Panc1 (cell line): ENCODE data around the gene KRTDAP. TPM values are rescaled to one million over a fixed set of nuclear protein-coding genes. Genes with fewer than 3 reads are reported as not detected.

Experiments used
- ATAC-seq: fragments of 200-7000 bp; cut with Tn5 transposase; 2 replicates; pipeline ENCODE4 v1.9.1; 2020; ENCODE audit warnings: mild to moderate bottlenecking, moderate library complexity
- BruUV-seq: library from RNA; stranded (reverse); fragments of 400-500 nt; replicated peaks from 2 replicates; lab custom pipeline; 2021; lab: Mats Ljungman, UMichigan
- CTCF ChIA-PET: fragments of 300-600 bp; sonication (Branson Sonifier 250); formaldehyde crosslinking; loops from one replicate; lab custom pipeline; 2022; ENCODE audit warnings: antibody characterized with exemption; lab: Charles Lee
- POLR2A ChIA-PET: fragments of 300-600 bp; sonication (Branson Sonifier 250); formaldehyde crosslinking; loops from one replicate; lab custom pipeline; 2022; ENCODE audit warnings: antibody characterized with exemption; lab: Charles Lee
- DNase-seq: peaks from one replicate; pipeline ENCODE4 v3.0.0-alpha.2; 2010; ENCODE audit warnings: low read depth, low spot score
- H3K27ac ChIP-seq: 2 replicates; pipeline ENCODE4 v1.5.1; 2011; ENCODE audit warnings: mild to moderate bottlenecking, low read length, inconsistent platforms
- H3K27me3 ChIP-seq: fragments of 200-500 bp; sonication (Bioruptor generic); 2 replicates; pipeline ENCODE4 v1.6.0; 2014; ENCODE audit warnings: low read length, inconsistent platforms; ENCODE audit not compliant: control insufficient read depth, insufficient read depth
- H3K36me3 ChIP-seq: fragments of 200-500 bp; sonication (Bioruptor generic); 2 replicates; pipeline ENCODE4 v1.5.1; 2014; ENCODE audit warnings: inconsistent platforms, mild to moderate bottlenecking, low read length, moderate library complexity; ENCODE audit not compliant: control insufficient read depth, insufficient read depth
- H3K4me1 ChIP-seq: 2 replicates; pipeline ENCODE4 v1.5.1; 2011; ENCODE audit warnings: inconsistent platforms, mild to moderate bottlenecking, low read length, moderate library complexity; ENCODE audit not compliant: control insufficient read depth, insufficient read depth
- H3K4me3 ChIP-seq, 2 experiments: 2 replicates each; pipeline ENCODE4 v1.5.1; 2011 to 2012; ENCODE audit warnings: low read depth in 2 of 2, low read length in 2 of 2, mild to moderate bottlenecking in 2 of 2, inconsistent platforms in 1 of 2, moderate library complexity in 1 of 2
- H3K9me3 ChIP-seq: fragments of 200-500 bp; sonication (Bioruptor generic); 2 replicates; pipeline ENCODE4 v1.5.1; 2014; ENCODE audit warnings: low read depth, mild to moderate bottlenecking, inconsistent platforms, low read length, moderate library complexity; ENCODE audit not compliant: control insufficient read depth, insufficient read depth
- POLR2AphosphoS5 ChIP-seq: IDR thresholded peaks from 2 replicates; pipeline ENCODE4 v1.6.1; 2012; ENCODE audit warnings: mild to moderate bottlenecking, low read depth, low read length, moderate library complexity
- SIN3A ChIP-seq: IDR thresholded peaks from 2 replicates; pipeline ENCODE4 v1.6.1; 2012; ENCODE audit warnings: low read depth, mild to moderate bottlenecking, low read length, moderate library complexity, borderline replicate concordance; ENCODE audit not compliant: insufficient read depth
- TCF7L2 ChIP-seq: IDR thresholded peaks from 2 replicates; pipeline ENCODE4 v1.6.1; 2011; ENCODE audit warnings: mild to moderate bottlenecking, low read depth, low read length, inconsistent platforms
- in situ Hi-C: cut with HindIII; loops from 2 replicates; pipeline ENCODE4 v1.10.0; 2016; ENCODE audit warnings: low sequenced_read_pairs, low pct_unique_long_range_greater_than_20kb
- intact Hi-C: fragments of 100-400 bp; cut with micrococcal nuclease; formaldehyde crosslinking; loops from one replicate; pipeline ENCODE4 v1.10.0; 2022; ENCODE audit not compliant: unreplicated experiment
- total RNA-seq: library from RNA; stranded (reverse); gene quantifications from one replicate; pipeline ENCODE4 v1.2.1, GENCODE V29; 2021; ENCODE audit not compliant: unreplicated experiment
- TF ChIP-seq, protein P1 (sequence below): fragments of 450-650 bp; IDR thresholded peaks from 2 replicates; pipeline ENCODE4 v1.5.1; 2017; ENCODE audit warnings: mild to moderate bottlenecking
- TF ChIP-seq, protein P2 (sequence below), 2 experiments: IDR thresholded peaks; 2 replicates each; pipeline ENCODE4 v1.6.1; 2011 to 2012; ENCODE audit warnings: low read depth in 2 of 2, control low read depth in 1 of 2, low read length in 1 of 2, mild to moderate bottlenecking in 1 of 2, moderate library complexity in 1 of 2; ENCODE audit not compliant: insufficient read depth in 1 of 2

The KRTDAP gene
- total RNA-seq, 1 experiment from 2014 or later: not detected

DNA sequence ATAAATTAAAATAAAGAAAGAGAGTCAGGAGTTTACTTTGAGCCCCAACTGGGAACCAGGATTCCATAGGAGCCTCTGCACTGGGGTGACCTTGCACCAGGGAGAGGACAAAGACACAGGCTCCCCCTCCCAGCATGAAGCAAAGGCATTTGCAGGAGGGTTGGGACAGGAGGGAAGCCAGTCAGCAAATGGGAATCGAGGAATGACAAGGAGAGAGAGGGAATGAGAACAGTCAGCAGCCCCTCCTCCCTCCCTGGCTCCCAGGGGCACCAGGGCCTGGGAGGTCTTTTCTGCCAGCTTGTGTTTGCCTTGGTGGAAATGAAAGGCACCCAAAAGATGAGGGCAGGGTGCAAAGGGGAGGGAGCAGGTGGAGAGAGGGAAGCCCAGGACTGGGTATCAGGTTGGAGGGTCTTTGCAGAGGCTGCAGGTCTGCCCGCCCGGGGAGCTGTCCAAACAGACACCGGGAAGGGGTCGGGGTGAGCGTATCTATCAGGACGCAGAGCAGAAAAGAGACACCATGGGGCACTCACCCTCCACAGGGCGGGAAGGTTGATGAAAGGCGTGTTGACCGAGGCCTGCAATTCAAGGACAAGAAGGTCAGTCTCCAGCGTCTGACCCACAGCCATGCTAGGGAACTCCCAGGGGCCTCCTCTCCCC lies 34.0 kb upstream of the KRTDAP start:
- CTCF ChIA-PET: no interaction called here
- in situ Hi-C loops: no loop called here
- no peak overlapping the region for H3K4me3 ChIP-seq
- ATAC-seq (no peak), DNase-seq (no peak)
- no peaks in the 10 kb centered on the region for H3K9me3 ChIP-seq
- intact Hi-C loops: no loop called here
- BruUV-seq: no TSS peak
- H3K27ac ChIP-seq: no peak overlapping the region
- H3K4me1 ChIP-seq: no peaks in the 10 kb centered on the region
- POLR2A ChIA-PET: no interaction called here
- no peaks in the 10 kb centered on the region for H3K27me3 ChIP-seq
- no peaks in the 10 kb centered on the region for H3K36me3 ChIP-seq
- TF ChIP-seq POLR2AphosphoS5 (no peak), TCF7L2 (no peak), SIN3A (no peak)
- TF ChIP-seq, protein P1, sequence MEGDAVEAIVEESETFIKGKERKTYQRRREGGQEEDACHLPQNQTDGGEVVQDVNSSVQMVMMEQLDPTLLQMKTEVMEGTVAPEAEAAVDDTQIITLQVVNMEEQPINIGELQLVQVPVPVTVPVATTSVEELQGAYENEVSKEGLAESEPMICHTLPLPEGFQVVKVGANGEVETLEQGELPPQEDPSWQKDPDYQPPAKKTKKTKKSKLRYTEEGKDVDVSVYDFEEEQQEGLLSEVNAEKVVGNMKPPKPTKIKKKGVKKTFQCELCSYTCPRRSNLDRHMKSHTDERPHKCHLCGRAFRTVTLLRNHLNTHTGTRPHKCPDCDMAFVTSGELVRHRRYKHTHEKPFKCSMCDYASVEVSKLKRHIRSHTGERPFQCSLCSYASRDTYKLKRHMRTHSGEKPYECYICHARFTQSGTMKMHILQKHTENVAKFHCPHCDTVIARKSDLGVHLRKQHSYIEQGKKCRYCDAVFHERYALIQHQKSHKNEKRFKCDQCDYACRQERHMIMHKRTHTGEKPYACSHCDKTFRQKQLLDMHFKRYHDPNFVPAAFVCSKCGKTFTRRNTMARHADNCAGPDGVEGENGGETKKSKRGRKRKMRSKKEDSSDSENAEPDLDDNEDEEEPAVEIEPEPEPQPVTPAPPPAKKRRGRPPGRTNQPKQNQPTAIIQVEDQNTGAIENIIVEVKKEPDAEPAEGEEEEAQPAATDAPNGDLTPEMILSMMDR: no peak
- TF ChIP-seq, protein P2, sequence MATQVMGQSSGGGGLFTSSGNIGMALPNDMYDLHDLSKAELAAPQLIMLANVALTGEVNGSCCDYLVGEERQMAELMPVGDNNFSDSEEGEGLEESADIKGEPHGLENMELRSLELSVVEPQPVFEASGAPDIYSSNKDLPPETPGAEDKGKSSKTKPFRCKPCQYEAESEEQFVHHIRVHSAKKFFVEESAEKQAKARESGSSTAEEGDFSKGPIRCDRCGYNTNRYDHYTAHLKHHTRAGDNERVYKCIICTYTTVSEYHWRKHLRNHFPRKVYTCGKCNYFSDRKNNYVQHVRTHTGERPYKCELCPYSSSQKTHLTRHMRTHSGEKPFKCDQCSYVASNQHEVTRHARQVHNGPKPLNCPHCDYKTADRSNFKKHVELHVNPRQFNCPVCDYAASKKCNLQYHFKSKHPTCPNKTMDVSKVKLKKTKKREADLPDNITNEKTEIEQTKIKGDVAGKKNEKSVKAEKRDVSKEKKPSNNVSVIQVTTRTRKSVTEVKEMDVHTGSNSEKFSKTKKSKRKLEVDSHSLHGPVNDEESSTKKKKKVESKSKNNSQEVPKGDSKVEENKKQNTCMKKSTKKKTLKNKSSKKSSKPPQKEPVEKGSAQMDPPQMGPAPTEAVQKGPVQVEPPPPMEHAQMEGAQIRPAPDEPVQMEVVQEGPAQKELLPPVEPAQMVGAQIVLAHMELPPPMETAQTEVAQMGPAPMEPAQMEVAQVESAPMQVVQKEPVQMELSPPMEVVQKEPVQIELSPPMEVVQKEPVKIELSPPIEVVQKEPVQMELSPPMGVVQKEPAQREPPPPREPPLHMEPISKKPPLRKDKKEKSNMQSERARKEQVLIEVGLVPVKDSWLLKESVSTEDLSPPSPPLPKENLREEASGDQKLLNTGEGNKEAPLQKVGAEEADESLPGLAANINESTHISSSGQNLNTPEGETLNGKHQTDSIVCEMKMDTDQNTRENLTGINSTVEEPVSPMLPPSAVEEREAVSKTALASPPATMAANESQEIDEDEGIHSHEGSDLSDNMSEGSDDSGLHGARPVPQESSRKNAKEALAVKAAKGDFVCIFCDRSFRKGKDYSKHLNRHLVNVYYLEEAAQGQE (IDR thresholded peaks at IDR 0.05; ENCODE audit: insufficient read depth in 1 of 2, low read depth in 2 of 2, low read length in 1 of 2): 0 out of 4 replicates have a peak, but pooled peaks of 1 of the 2 experiments have one; percentile 22

DNA sequence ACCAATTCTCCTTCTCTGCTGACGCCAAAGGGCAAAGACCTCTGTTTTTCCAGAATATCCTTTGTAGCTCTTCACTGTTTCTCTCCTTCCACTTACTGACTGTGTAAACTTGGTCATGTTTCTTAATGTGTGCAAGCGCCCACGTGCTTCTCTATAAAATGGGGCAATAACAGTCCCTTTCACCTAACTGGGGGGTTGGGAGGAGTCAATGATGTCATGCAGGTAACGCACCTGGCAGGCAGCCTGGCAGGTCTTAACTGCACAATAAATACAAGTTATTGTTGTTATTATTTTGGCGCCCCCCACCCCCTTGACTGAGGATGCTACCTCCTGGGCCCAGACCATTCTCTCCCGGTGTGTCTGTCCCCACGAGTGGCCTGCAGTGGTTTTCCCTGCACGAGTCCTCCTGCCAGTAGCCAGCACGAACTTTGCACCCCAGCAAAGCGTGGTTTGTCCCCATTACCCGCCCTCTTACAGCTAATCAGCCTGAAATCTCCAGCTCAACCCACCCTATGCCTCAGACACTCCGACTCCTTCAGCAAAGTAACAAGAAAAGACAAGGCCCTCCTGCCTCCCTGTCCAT lies 32.6 kb upstream of the KRTDAP start:
- in situ Hi-C loops: no loop called here
- ChIA-PET POLR2A (no interaction called here), CTCF (no interaction called here)
- Histone ChIP-seq H3K27ac (no peak overlapping the region), H3K4me3 (no peak overlapping the region), H3K36me3 (no peaks in the 10 kb centered on the region), H3K4me1 (no peaks in the 10 kb centered on the region), H3K9me3 (no peaks in the 10 kb centered on the region), H3K27me3 (no peaks in the 10 kb centered on the region)
- no peak for DNase-seq
- ATAC-seq: no peak
- no TSS peak for BruUV-seq
- TF ChIP-seq, protein P2 (IDR thresholded peaks at IDR 0.05; ENCODE audit: insufficient read depth in 1 of 2, low read depth in 2 of 2, low read length in 1 of 2): no peak
- no peak for TF ChIP-seq POLR2AphosphoS5
- intact Hi-C loops: no loop called here
